ENCODE measurements around the gene TMEM250.

Gene TMEM250

DNA sequence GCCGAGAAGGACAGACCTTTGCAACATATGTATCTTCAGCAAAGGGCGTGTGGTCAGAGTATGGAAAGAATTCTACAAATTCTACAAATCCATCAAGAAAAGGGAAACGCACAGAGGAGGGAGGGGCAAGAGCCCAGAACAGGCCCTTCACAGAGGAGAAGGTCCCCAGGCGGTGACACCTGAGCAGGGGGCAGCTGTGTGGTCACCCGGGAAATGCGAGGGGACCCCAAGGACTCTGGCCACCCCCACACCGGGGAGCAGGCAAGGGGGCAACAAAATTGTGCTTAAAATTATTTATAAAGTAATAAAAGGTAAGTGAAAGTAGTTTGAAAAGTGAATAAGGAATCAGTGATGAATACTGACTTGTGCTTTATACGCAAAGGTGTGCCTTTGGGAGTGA lies 41.2 kb downstream of the TMEM250 start:
- TF ChIP-seq, protein P1, sequence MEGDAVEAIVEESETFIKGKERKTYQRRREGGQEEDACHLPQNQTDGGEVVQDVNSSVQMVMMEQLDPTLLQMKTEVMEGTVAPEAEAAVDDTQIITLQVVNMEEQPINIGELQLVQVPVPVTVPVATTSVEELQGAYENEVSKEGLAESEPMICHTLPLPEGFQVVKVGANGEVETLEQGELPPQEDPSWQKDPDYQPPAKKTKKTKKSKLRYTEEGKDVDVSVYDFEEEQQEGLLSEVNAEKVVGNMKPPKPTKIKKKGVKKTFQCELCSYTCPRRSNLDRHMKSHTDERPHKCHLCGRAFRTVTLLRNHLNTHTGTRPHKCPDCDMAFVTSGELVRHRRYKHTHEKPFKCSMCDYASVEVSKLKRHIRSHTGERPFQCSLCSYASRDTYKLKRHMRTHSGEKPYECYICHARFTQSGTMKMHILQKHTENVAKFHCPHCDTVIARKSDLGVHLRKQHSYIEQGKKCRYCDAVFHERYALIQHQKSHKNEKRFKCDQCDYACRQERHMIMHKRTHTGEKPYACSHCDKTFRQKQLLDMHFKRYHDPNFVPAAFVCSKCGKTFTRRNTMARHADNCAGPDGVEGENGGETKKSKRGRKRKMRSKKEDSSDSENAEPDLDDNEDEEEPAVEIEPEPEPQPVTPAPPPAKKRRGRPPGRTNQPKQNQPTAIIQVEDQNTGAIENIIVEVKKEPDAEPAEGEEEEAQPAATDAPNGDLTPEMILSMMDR (IDR thresholded peaks at IDR 0.05; ENCODE audit: low read depth, low read length): no peak
- no peak overlapping the region for H3K4me3 ChIP-seq (replicated peaks in 1 of 2; ENCODE audit: low read depth in 2 of 2, low read length in 2 of 2)
- no peak for DNase-seq (ENCODE audit: low read depth in 2 of 2)

DNA sequence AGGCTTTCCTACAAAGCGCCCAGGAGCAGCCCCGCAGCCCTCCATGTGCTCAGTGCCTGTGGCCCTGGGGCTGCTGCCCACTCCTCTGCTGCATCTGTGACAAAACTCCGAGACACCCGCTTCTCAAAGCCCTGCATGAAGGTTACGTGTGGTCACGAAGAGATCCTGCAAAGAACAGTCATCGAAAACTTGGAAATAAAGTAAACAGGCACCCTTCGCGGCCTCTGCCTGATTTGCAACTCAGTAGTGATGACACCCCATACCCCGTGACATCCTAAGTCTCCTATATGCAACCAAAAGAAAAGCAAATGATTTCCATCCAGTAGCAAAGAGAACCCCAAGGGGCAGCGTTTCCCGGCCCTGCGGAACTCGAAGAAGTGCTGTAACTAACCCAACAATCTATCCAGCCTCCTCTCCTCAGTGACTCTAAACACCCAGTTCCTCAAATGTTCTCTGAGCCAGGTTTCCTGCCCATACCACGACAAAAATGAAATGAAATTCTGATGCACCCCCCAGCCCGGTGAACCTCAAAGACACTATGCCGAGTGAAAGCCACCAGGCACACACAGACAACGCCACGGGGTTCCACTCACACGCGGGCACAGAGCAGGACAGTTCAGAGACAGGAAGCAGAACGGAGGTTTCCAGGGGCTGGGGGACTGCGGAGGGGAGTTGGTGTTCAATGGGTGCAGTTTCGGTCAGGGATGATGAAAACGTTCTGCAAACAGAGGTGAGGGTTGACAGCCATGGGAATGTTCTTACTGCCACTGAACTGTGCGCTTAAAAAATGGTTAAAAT lies 42.6 kb downstream of the TMEM250 start:
- H3K4me3 ChIP-seq (replicated peaks in 1 of 2; ENCODE audit: low read depth in 2 of 2, low read length in 2 of 2): no peak overlapping the region
- no peak for DNase-seq (ENCODE audit: low read depth in 2 of 2)
- TF ChIP-seq, protein P1 (IDR thresholded peaks at IDR 0.05; ENCODE audit: low read depth, low read length): no peak

DNA sequence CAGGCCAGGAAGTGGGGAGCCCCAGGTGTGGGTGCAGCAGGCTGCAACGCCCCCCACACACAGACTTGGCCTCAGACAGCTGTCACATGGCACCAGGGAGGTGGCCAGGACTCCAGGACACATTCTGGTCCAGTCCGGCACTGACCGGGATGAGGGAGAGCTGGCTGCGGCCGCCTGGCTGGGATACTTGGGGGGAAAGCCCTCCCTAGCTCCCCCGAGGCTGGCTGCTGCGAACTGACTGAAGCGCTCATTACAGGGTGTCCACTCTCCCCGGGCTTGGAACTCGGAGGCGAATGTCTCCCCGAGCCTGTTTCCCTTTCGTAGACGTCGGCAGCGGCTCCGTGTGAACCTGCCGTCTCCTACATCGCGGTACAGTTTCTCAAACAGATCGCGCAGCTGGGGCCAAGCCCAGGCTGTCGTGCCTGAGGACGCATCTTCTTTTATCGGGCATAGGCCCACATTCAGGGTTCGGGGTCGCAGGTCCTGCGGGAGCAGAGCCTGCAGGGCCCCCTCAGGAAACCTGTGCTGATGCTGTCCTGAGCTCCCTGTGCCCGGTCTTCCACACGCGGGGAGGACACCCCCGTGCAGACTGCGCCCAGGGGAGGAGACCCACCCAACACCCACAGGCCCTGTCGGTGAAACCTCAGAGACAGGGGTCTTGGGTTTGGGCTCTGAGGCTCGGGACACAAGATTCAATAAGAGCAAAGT lies 43.4 kb downstream of the TMEM250 start:
- H3K4me3 ChIP-seq (replicated peaks in 1 of 2; ENCODE audit: low read depth in 2 of 2, low read length in 2 of 2): no peak overlapping the region
- DNase-seq (ENCODE audit: low read depth in 2 of 2): no peak
- TF ChIP-seq, protein P1 (IDR thresholded peaks at IDR 0.05; ENCODE audit: low read depth, low read length): no peak

DNA sequence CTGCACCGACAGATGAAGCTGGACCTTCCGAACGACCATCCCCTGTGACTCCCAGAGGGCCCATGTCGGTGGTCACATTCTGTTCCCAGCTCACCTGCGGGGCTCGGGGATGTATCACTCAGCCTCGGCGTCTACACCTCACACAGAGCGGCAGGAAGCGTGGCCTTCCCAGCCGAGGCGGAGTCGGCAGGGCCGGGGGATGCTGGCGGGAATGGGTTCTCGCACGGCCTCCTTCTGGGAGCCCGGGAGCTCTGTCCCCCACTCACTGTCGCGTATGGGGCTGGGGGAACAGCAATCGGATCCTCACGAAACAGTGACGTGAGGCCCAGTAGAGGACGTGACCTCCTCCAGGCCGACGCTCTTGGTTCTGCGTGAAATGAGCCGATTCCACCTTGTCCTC lies 44.0 kb downstream of the TMEM250 start:
- no peak overlapping the region for H3K4me3 ChIP-seq (replicated peaks in 1 of 2; ENCODE audit: low read depth in 2 of 2, low read length in 2 of 2)
- DNase-seq (ENCODE audit: low read depth in 2 of 2): no peak
- TF ChIP-seq, protein P1 (IDR thresholded peaks at IDR 0.05; ENCODE audit: low read depth, low read length): no peak
